ENCODE results near the gene ASPA.

Gene ASPA

DNA sequence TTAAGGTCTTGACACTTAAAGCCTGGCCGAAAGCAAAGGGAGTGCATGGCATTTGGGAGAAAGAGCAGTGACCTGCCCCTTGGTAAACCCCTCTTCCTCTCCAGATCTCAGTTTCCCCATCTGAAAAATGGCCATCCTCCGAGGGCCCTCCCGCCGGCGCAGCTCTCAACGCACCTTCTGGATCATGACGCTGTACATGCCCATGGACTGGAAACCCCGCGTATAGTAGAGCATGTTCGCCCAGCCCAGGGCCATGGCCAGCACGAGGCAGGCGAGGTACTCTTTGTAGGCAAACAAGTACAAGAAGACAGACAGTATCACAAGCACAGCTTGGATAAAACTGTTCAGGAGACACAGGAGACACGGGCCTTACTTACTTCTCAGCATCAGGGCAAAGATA, 48.2 kb downstream of the ASPA start:
- DNase-seq = no peak
- H3K27me3 ChIP-seq (ENCODE audit: insufficient read depth, low read depth, severe bottlenecking) = no peaks in the 10 kb centered on the region
- no peaks in the 10 kb centered on the region for H3K36me3 ChIP-seq
- no peak overlapping the region for H3K4me3 ChIP-seq (ENCODE audit: low read depth, low read length)
- TF ChIP-seq, protein P1, sequence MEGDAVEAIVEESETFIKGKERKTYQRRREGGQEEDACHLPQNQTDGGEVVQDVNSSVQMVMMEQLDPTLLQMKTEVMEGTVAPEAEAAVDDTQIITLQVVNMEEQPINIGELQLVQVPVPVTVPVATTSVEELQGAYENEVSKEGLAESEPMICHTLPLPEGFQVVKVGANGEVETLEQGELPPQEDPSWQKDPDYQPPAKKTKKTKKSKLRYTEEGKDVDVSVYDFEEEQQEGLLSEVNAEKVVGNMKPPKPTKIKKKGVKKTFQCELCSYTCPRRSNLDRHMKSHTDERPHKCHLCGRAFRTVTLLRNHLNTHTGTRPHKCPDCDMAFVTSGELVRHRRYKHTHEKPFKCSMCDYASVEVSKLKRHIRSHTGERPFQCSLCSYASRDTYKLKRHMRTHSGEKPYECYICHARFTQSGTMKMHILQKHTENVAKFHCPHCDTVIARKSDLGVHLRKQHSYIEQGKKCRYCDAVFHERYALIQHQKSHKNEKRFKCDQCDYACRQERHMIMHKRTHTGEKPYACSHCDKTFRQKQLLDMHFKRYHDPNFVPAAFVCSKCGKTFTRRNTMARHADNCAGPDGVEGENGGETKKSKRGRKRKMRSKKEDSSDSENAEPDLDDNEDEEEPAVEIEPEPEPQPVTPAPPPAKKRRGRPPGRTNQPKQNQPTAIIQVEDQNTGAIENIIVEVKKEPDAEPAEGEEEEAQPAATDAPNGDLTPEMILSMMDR (IDR thresholded peaks at IDR 0.05; ENCODE audit: low read depth, low read length) = no peak
- no peak overlapping the region for H3K27ac ChIP-seq
- no peaks in the 10 kb centered on the region for H3K9me3 ChIP-seq (ENCODE audit: severe bottlenecking)

DNA sequence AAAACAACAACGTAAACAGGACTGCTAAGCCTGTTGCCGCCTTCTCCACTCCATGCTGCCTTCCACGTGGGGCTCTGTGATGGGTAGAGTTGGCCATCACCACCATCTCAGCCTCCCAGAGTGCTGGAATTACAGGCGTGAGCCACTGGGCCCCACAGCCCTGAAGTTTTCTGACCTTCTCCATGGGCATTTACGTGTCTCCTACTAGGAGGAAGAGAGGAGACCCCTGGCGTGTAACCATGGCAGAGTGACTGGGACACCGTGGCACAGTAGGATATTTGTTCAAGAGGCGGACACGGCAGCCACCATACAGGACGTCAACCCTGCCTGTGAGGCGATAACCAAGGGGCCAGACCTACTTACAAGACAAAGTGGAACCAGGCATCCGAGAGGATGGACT, 50.7 kb downstream of the ASPA start:
- TF ChIP-seq, protein P1 (IDR thresholded peaks at IDR 0.05; ENCODE audit: low read depth, low read length) = no peak
- DNase-seq = no peak
- Histone ChIP-seq H3K27me3 (ENCODE audit: insufficient read depth, low read depth, severe bottlenecking) (no peaks in the 10 kb centered on the region), H3K36me3 (no peaks in the 10 kb centered on the region), H3K27ac (no peak overlapping the region), H3K4me3 (ENCODE audit: low read depth, low read length) (no peak overlapping the region), H3K9me3 (ENCODE audit: severe bottlenecking) (no peaks in the 10 kb centered on the region)

DNA sequence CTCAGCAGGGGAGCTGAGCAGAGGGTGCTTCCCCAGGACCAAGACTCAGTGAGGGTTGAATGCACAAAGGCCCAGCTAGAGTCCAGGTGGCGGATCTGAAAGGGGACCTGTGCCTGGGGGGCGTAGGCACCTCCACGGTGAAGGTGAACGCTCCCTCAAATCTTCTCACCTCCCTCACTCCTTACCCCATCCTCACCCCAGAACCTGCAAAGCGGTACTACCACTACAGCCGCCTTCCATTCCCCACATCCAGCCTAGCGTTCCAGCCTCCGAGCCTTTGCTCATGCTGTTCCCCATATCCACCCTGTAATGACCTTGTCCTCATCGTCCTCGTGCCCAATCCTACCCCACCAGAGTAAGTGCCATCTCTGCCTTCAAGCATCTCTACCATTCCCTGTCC, 51.2 kb downstream of the ASPA start:
- H3K4me3 ChIP-seq (ENCODE audit: low read depth, low read length) = no peak overlapping the region
- no peaks in the 10 kb centered on the region for H3K36me3 ChIP-seq
- DNase-seq = no peak
- H3K9me3 ChIP-seq (ENCODE audit: severe bottlenecking) = no peaks in the 10 kb centered on the region
- H3K27ac ChIP-seq = no peak overlapping the region
- H3K27me3 ChIP-seq (ENCODE audit: insufficient read depth, low read depth, severe bottlenecking) = no peaks in the 10 kb centered on the region
- TF ChIP-seq, protein P1 (IDR thresholded peaks at IDR 0.05; ENCODE audit: low read depth, low read length) = no peak

DNA sequence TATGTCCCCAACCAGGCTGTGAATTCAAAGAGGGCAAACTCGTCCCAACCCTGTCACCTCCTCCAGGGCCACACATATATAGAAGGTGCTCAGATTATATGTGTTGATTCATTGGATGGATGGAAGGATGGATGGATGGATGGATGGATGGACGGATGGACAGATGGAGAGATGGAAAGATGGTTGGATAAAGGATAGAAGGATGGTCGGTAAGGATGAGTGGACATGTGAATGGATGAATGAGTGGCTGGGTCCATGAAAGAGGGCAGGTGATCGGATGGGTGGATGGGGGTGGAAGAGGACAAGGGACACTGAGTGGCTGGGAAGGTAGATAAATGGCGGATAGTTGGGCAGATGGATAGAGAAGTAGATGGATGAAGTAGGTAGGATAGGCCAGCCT, 51.7 kb downstream of the ASPA start:
- Histone ChIP-seq H3K36me3 (no peaks in the 10 kb centered on the region), H3K27me3 (ENCODE audit: insufficient read depth, low read depth, severe bottlenecking) (no peaks in the 10 kb centered on the region), H3K9me3 (ENCODE audit: severe bottlenecking) (no peaks in the 10 kb centered on the region), H3K4me3 (ENCODE audit: low read depth, low read length) (no peak overlapping the region), H3K27ac (no peak overlapping the region)
- TF ChIP-seq, protein P1 (IDR thresholded peaks at IDR 0.05; ENCODE audit: low read depth, low read length) = no peak
- no peak for DNase-seq

DNA sequence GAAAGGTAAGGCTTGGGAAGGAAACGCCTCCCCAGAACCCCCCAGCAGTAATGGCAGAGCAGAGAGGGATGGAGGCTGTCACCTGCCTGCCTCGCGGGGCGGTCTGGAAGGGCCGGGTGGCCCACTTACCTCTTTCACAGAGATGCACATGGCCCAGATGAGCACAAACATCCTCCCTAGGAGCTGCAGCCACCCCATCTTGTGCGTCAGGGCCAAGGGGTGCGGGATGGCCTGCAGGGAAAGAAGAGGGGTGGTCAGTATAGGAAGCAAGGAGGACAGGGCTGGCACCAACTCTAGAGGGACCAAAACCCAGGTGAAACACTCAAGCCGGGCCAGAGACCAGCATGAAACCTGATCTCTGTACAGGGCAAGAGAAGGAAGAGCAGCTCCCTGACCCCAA, 52.1 kb downstream of the ASPA start:
- H3K27ac ChIP-seq = no peak overlapping the region
- TF ChIP-seq, protein P1 (IDR thresholded peaks at IDR 0.05; ENCODE audit: low read depth, low read length) = no peak
- no peaks in the 10 kb centered on the region for H3K27me3 ChIP-seq (ENCODE audit: insufficient read depth, low read depth, severe bottlenecking)
- no peaks in the 10 kb centered on the region for H3K36me3 ChIP-seq
- no peaks in the 10 kb centered on the region for H3K9me3 ChIP-seq (ENCODE audit: severe bottlenecking)
- H3K4me3 ChIP-seq (ENCODE audit: low read depth, low read length) = no peak overlapping the region
- DNase-seq = no peak

DNA sequence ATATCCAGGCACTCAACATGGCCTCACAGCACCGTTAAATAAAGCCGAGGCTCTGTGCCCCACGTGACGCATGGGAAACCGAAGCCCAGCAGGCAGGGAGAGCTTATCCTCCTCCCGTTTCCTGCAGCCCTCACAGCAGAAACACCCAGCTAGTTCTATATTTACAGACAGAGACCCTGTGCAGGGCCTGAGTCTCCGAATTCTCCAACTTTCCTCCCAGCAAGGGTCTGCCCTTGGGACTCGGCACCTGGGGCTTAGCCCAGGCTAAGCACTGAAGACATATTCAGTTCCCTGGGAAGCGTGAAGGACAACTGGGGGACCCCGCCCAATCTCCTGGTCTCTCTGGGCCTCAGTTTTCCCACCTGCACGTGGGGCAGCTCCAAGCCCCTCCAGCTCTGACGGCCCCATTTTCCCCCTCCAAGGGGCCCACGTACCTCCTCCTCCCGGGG, 52.6 kb downstream of the ASPA start:
- no peaks in the 10 kb centered on the region for H3K27me3 ChIP-seq (ENCODE audit: insufficient read depth, low read depth, severe bottlenecking)
- TF ChIP-seq, protein P1 (IDR thresholded peaks at IDR 0.05; ENCODE audit: low read depth, low read length) = no peak

More for the DNA sequence above, 52.6 kb downstream of the ASPA start:
- H3K9me3 ChIP-seq (ENCODE audit: severe bottlenecking) = no peaks in the 10 kb centered on the region
- H3K27ac ChIP-seq = no peak overlapping the region
- H3K4me3 ChIP-seq (ENCODE audit: low read depth, low read length) = no peak overlapping the region
- no peak for DNase-seq
- no peaks in the 10 kb centered on the region for H3K36me3 ChIP-seq

Data from WERI-Rb-1 (cell line).